Right lobe of liver (tissue), 6 donors: ENCODE measurements around the gene C3orf20. TPM values are rescaled to one million over a fixed set of nuclear protein-coding genes. Genes with fewer than 3 reads are reported as not detected.

Experiments
- ATAC-seq, 4 donors: fragments of 200-7000 bp; cut with Tn5 transposase; one replicate each; pipeline ENCODE4 v1.9.1; 2020; ENCODE audit warnings: mild to moderate bottlenecking in 4 of 4, moderate library complexity in 4 of 4
- DNase-seq, 3 donors: peaks; one replicate each; pipeline ENCODE4 v3.0.0-alpha.2; 2020
- H3K27ac ChIP-seq, 3 donors: fragments of 200-600 bp; one replicate each; pipeline ENCODE4 v1.8.0; 2022
- H3K27me3 ChIP-seq, 2 donors: fragments of 200-600 bp; one replicate each; pipeline ENCODE4 v1.8.0; 2022
- H3K36me3 ChIP-seq, 4 donors: fragments of 200-600 bp; sonication (generic) in 1 of 4; one replicate each; pipeline versions ENCODE4 v1.5.1 to v1.8.0; 2017 to 2022; ENCODE audit warnings: control low read depth in 1 of 4
- H3K4me1 ChIP-seq, 4 donors: fragments of 200-600 bp; sonication (generic) in 1 of 4; one replicate each; pipeline versions ENCODE4 v1.5.1 to v1.8.0; 2017 to 2022; ENCODE audit warnings: control low read depth in 1 of 4
- H3K4me3 ChIP-seq, 3 donors: fragments of 200-600 bp; one replicate each; pipeline ENCODE4 v1.8.0; 2022
- H3K9me3 ChIP-seq, 4 donors: fragments of 200-600 bp; sonication (generic) in 1 of 4; one replicate each; pipeline versions ENCODE4 v1.5.1 to v1.8.0; 2017 to 2022; ENCODE audit warnings: control low read depth in 1 of 4
- POLR2A ChIP-seq: fragments of 450-650 bp; IDR thresholded peaks from one replicate; pipeline ENCODE4 v1.6.1; 2017; ENCODE audit warnings: antibody characterized with exemption, mild to moderate bottlenecking
- whole genome bisulfite sequencing: methylation state at CpG from one replicate; pipeline ENCODE4 v1.1.6; 2018; ENCODE audit warnings: low coverage, low lambda C conversion rate; ENCODE audit not compliant: insufficient coverage; ENCODE audit errors: missing lambda C conversion rate; 5-methylcytosine and 5-hydroxymethylcytosine counted together
- intact Hi-C, 2 donors: fragments of 100-400 bp; cut with DNase I; formaldehyde crosslinking; loops; one replicate each; pipeline versions ENCODE4 v1.11.2 to v1.14.1; 2022
- total RNA-seq, 6 experiments: library from RNA; depleted of rRNA in 2 of 6; stranded (reverse); fragments of >200 nt in 2 of 6; fragmentation: NEBNext Ultra II Directional in 3 of 6; extraction: Animal tissue kit (Norgen Biotek cat#: 25700) in 3 of 6; gene quantifications; one replicate each; pipeline versions ENCODE4 v1.1.0 to v1.2.4, GENCODE V29; 2016 to 2023
- TF ChIP-seq, protein P1 (sequence below), 4 donors: fragments of 200-600 bp in 3 of 4; fragments of 450-650 bp in 1 of 4; IDR thresholded peaks; one replicate each; pipeline versions ENCODE4 v1.5.1 to v1.8.0; 2016 to 2022; ENCODE audit warnings: antibody characterized with exemption in 4 of 4, mild to moderate bottlenecking in 2 of 4
- donor health status: DM: no; HTN: yes; CAD: no.
- donor health status: DM: no; HTN: no; CAD: no.
- donor health status: DM: no; HTN: no; CAD: no.
- donor health status: DM: no; HTN: yes; CAD: no.
- donor health status: DM: no; HTN: yes; CAD: no.

Gene C3orf20
- total RNA-seq, 6 experiments from 2014 or later, result 0.09 to 0.11 TPM; not detected in 4

DNA sequence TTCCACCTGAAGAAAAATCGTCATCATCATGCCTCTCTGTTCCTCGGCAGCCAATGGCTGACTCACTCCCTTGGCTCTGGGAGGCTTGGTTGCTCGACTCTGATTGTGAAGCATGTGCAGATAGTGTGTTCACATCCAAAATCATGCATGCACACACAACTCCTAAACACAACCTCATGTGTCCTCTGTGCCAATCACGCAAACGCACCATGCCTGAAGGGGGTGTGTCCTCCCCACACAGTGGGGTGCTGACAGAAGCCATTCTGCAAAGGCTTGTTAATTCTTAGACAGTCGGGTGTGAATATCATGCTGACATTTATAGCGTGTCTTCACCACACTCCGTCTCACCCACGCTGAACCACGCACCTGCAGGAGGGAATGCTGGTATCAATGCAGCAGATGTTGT lies 34.8 kb upstream of the C3orf20 start:
- DNase-seq (no peak), ATAC-seq (no peak)
- no peaks in the 10 kb centered on the region for H3K36me3 ChIP-seq
- intact Hi-C loops, result no loop called here
- TF ChIP-seq POLR2A, result no peak
- TF ChIP-seq, protein P1, sequence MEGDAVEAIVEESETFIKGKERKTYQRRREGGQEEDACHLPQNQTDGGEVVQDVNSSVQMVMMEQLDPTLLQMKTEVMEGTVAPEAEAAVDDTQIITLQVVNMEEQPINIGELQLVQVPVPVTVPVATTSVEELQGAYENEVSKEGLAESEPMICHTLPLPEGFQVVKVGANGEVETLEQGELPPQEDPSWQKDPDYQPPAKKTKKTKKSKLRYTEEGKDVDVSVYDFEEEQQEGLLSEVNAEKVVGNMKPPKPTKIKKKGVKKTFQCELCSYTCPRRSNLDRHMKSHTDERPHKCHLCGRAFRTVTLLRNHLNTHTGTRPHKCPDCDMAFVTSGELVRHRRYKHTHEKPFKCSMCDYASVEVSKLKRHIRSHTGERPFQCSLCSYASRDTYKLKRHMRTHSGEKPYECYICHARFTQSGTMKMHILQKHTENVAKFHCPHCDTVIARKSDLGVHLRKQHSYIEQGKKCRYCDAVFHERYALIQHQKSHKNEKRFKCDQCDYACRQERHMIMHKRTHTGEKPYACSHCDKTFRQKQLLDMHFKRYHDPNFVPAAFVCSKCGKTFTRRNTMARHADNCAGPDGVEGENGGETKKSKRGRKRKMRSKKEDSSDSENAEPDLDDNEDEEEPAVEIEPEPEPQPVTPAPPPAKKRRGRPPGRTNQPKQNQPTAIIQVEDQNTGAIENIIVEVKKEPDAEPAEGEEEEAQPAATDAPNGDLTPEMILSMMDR (IDR thresholded peaks at IDR 0.05), result no peak
- H3K9me3 ChIP-seq, result no peaks in the 10 kb centered on the region
- no peak overlapping the region for H3K4me3 ChIP-seq
- 35% methylated on average over 5 of the region's 10 CpGs for WGBS
- no peak overlapping the region for H3K27ac ChIP-seq
- H3K27me3 ChIP-seq, result no peaks in the 10 kb centered on the region
- H3K4me1 ChIP-seq, result no peaks in the 10 kb centered on the region

DNA sequence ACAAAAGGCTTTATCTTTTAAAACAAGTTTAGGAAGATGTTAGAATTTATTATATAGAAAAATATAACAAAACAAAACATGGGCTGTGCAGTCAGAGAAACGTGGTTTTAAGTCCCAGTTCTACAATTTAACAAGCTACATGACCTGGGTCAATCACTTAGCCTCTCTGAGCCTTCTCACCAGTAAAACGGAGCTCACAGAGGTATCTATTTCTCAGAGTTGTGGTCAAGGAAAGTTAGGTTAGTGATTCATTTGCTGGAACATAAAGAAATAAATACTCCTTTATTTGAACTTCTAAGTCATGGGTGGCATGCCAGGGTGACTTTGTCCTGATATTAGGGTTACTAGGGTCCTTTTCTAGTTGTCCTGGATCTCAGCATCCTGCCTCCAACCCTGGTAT lies 34.2 kb upstream of the C3orf20 start:
- H3K27me3 ChIP-seq, result no peaks in the 10 kb centered on the region
- WGBS, result 17% methylated on average over 2 of the region's 2 CpGs
- H3K4me1 ChIP-seq, result no peaks in the 10 kb centered on the region
- ATAC-seq (no peak), DNase-seq (no peak)
- intact Hi-C loops, result no loop called here
- TF ChIP-seq, protein P1 (IDR thresholded peaks at IDR 0.05), result no peak
- TF ChIP-seq POLR2A, result no peak
- no peak overlapping the region for H3K4me3 ChIP-seq
- no peaks in the 10 kb centered on the region for H3K9me3 ChIP-seq
- H3K36me3 ChIP-seq, result no peaks in the 10 kb centered on the region
- H3K27ac ChIP-seq, result no peak overlapping the region

DNA sequence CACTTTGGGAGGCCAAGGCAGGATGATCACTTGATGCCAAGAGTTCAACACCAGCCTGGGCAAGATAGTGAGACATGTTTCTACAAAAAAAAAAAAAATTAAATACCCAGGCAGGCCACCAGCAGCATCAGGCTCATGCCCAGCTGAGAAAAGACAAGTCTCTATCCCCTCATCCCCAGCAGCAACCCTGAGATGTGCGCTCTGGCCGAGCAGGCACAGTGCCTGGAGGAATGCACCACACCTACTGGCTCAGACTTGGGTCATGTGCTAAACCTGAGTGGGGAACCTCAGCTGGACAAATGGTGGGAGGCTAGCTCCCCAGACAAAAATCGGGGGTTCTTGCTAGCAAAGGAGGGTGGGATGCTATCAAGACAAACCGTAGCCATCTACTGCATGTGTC lies 33.6 kb upstream of the C3orf20 start:
- H3K27ac ChIP-seq, result no peak overlapping the region
- H3K4me1 ChIP-seq, result no peaks in the 10 kb centered on the region
- H3K27me3 ChIP-seq, result no peaks in the 10 kb centered on the region
- H3K36me3 ChIP-seq, result no peaks in the 10 kb centered on the region
- H3K9me3 ChIP-seq, result no peaks in the 10 kb centered on the region
- no peak for DNase-seq
- intact Hi-C loops, result no loop called here
- WGBS, result no CpG with 5 or more reads among the region's 4 CpGs
- no peak overlapping the region for H3K4me3 ChIP-seq
- TF ChIP-seq POLR2A, result no peak
- TF ChIP-seq, protein P1 (IDR thresholded peaks at IDR 0.05), result no peak
- no peak for ATAC-seq

DNA sequence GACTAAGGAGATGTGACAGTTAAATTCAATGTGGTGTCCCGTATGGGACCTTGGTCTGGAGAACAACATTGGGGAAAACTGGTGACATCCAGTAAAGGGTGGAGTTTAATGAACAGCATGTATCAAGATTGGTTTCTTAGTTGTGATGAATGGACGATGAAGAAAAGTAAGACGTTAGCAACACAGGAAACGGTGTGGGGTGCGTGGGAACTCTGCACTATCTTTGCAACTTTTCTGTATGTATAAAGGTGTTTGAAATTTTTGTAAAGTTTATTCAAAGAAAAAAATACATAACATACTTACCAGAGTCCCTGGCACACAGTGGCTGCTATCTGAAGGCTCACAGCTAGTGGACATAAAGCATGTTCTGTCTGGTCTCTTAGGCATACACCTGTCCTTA lies 29.5 kb upstream of the C3orf20 start:
- WGBS, result 63% methylated on average over 5 of the region's 5 CpGs
- ATAC-seq (no peak), DNase-seq (no peak)
- Histone ChIP-seq H3K27ac (no peak overlapping the region), H3K4me3 (no peak overlapping the region), H3K27me3 (no peaks in the 10 kb centered on the region), H3K4me1 (peaks cover 0 to 19% (median 9%) of the 10 kb centered on the region in 4 donors), H3K9me3 (no peaks in the 10 kb centered on the region), H3K36me3 (no peaks in the 10 kb centered on the region)
- TF ChIP-seq, protein P1 (IDR thresholded peaks at IDR 0.05), result no peak
- no peak for TF ChIP-seq POLR2A
- intact Hi-C loops, result no loop called here

DNA sequence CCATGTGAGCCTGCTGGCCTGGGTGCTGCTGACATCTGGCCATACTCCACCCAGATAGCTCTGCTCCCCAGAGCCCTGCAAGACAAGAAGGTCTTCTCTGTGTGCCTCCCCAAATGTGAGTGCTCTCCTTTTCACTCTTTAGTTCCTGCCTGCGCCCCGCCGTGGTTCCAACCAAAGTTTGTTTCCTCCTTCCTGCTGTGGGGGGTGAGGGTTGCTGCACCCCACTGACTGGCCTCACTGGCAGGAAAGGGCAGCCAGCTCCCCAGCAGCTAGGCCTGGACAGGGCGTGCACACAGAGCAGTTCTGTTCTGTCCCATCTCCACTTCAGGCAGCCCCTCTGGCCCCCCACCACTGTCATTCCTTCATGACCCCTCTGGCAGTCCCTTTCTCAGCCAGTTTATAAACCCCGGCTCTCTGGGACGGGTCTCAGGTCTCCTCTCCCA lies 28.8 kb upstream of the C3orf20 start:
- H3K27me3 ChIP-seq, result no peaks in the 10 kb centered on the region
- no peak for ATAC-seq
- H3K4me3 ChIP-seq, result no peak overlapping the region
- no peak overlapping the region for H3K27ac ChIP-seq
- intact Hi-C loops, result no loop called here
- TF ChIP-seq, protein P1 (IDR thresholded peaks at IDR 0.05), result no peak
- no peak for TF ChIP-seq POLR2A
- no peaks in the 10 kb centered on the region for H3K36me3 ChIP-seq
- H3K9me3 ChIP-seq, result no peaks in the 10 kb centered on the region
- WGBS, result 86% methylated on average over 5 of the region's 6 CpGs
- no peak for DNase-seq
- H3K4me1 ChIP-seq, result peaks cover 0 to 22% (median 9%) of the 10 kb centered on the region in 4 donors
